Adrenal gland (tissue), 12 donors: Measurements from ENCODE around the gene PNPLA7. TPM values are rescaled to one million over a fixed set of nuclear protein-coding genes. Genes with fewer than 3 reads are reported as not detected.

ENCODE experiments used
- DNase-seq, 7 donors: peaks; one replicate each; pipeline ENCODE4 v3.0.0-alpha.2; 2019 to 2020
- H3K27ac ChIP-seq, 5 donors: fragments of 200-600 bp; sonication (generic) in 4 of 5; 1 replicate in 3 of 5; 2 replicates in 2 of 5; pipeline versions ENCODE4 v1.5.1 to v1.8.0; 2016 to 2020; ENCODE audit warnings: mild to moderate bottlenecking in 1 of 5
- H3K27me3 ChIP-seq: fragments of 200-600 bp; 2 replicates; pipeline ENCODE4 v1.8.0; 2021
- H3K36me3 ChIP-seq, 2 donors: fragments of 200-600 bp; replicated peaks in 1 of 2; 1 replicate in 1 of 2; 2 replicates in 1 of 2; pipeline versions ENCODE4 v1.5.1 to v1.8.0; 2018 to 2022
- H3K4me1 ChIP-seq, 2 donors: fragments of 200-600 bp; replicated peaks in 1 of 2; 1 replicate in 1 of 2; 2 replicates in 1 of 2; pipeline versions ENCODE4 v1.5.1 to v1.8.0; 2018 to 2021
- H3K4me3 ChIP-seq, 4 donors: fragments of 200-600 bp; sonication (generic) in 3 of 4; one replicate each; pipeline ENCODE4 v1.5.1; 2016 to 2018
- H3K9me3 ChIP-seq, 3 donors: fragments of 200-600 bp; sonication (generic) in 1 of 3; replicated peaks in 1 of 3; 1 replicate in 2 of 3; 2 replicates in 1 of 3; pipeline versions ENCODE4 v1.5.1 to v1.8.0; 2016 to 2021
- CTCF ChIP-seq, 6 experiments: fragments of 450-650 bp in 4 of 6; fragments of 200-600 bp in 2 of 6; sonication (generic) in 1 of 6; IDR thresholded peaks; 1 replicate in 5 of 6; 2 replicates in 1 of 6; pipeline versions ENCODE4 v1.5.1 to v1.8.0; 2016 to 2021; ENCODE audit warnings: antibody characterized with exemption in 6 of 6, mild to moderate bottlenecking in 2 of 6, moderate library complexity in 1 of 6
- POLR2A ChIP-seq, 2 donors: fragments of 450-650 bp; IDR thresholded peaks; one replicate each; pipeline ENCODE4 v1.6.1; 2017; ENCODE audit warnings: antibody characterized with exemption in 2 of 2, mild to moderate bottlenecking in 2 of 2, moderate library complexity in 1 of 2
- WGBS, 4 donors: extraction: QIAGEN DNeasy Blood & Tissue Kit in 2 of 4; methylation state at CpG; one replicate each; pipeline versions ENCODE4 v1.1.5 to v1.1.7; 2013 to 2017; 5-methylcytosine and 5-hydroxymethylcytosine counted together
- intact Hi-C, 2 donors: fragments of 100-400 bp; cut with DNase I; formaldehyde crosslinking; loops; one replicate each; pipeline versions ENCODE4 v1.14.1 to v1.15.0; 2022 to 2023
- polyA plus RNA-seq, 3 donors: library from polyadenylated mRNA; stranded (reverse); fragments of 200-250 nt in 2 of 3; fragments of 350-450 nt in 1 of 3; fragmentation: Illumina TruSeq in 1 of 3; extraction: RNeasy Lipid Tissue Mini Kit (QIAGEN cat#74804) in 1 of 3; gene quantifications; one replicate each; pipeline ENCODE4 v1.2.3, GENCODE V29; 2013 to 2014
- total RNA-seq, 9 donors: library from RNA; depleted of rRNA in 4 of 9; stranded (reverse); fragments of >200 nt in 4 of 9; fragments of 120-200 nt in 1 of 9; fragmentation: NEBNext Ultra II Directional in 1 of 9; extraction: Animal tissue kit (Norgen Biotek cat#: 25700) in 1 of 9; gene quantifications; one replicate each; pipeline versions ENCODE4 v1.1.0 to v1.2.4, GENCODE V29; 2013 to 2023
- donor health status: healthy with polysubstance abuse.
- donor health status: Bipolar disorder and iron deficiency.
- donor health status: DM: yes; HTN: yes; CAD: no.
- donor health status: DM: no; HTN: no; CAD: no.
- donor health status: DM: no; HTN: no; CAD: no.
- donor health status: DM: yes; HTN: yes; CAD: no.

The PNPLA7 gene
- total and polyA plus RNA-seq, 12 donors: 0.44 to 64.1 (median 10.8) TPM

- intact Hi-C loops: no loop called here
- WGBS, 4 donors: 83 to 87% (median 85%) methylated on average over 12 of the region's 12 CpGs
- TF ChIP-seq POLR2A (IDR thresholded peaks at IDR 0.05) (no peak), CTCF (IDR thresholded peaks at IDR 0.05) (no peak)
- H3K4me1 ChIP-seq: peaks cover 25 to 27% of the 10 kb centered on the region in 2 donors
- H3K36me3 ChIP-seq: peaks cover 0 to 9% of the 10 kb centered on the region in 2 donors
- H3K9me3 ChIP-seq: no peaks in the 10 kb centered on the region
- no peak overlapping the region for H3K4me3 ChIP-seq
- DNase-seq: peak in 2 of 7 donors; percentile 6 to 13
- H3K27ac ChIP-seq: peak overlapping the region in 2 of 5 donors; percentile 21 to 76
- no peaks in the 10 kb centered on the region for H3K27me3 ChIP-seq
These were observed 93.9 kb downstream of the PNPLA7 start for GRCh38 chr9:137456061-137456863.

- TF ChIP-seq CTCF (IDR thresholded peaks at IDR 0.05) (no peak), POLR2A (IDR thresholded peaks at IDR 0.05) (no peak)
- H3K4me1 ChIP-seq: peaks cover 25 to 27% of the 10 kb centered on the region in 2 donors
- H3K4me3 ChIP-seq: no peak overlapping the region
- WGBS, 4 donors: 60 to 84% (median 81%) methylated on average over 6 to 18 of the region's 18 CpGs
- no peaks in the 10 kb centered on the region for H3K9me3 ChIP-seq
- no peaks in the 10 kb centered on the region for H3K27me3 ChIP-seq
- peak overlapping the region in 1 of 5 donors; percentile 86 for H3K27ac ChIP-seq
- peak in 4 of 7 donors; percentile 8 to 22 (median 18) for DNase-seq
- intact Hi-C loops: no loop called here
- H3K36me3 ChIP-seq: peaks cover 0 to 9% of the 10 kb centered on the region in 2 donors
These were observed 94.7 kb downstream of the PNPLA7 start for GRCh38 chr9:137455359-137455991.

- TF ChIP-seq CTCF (IDR thresholded peaks at IDR 0.05) (no peak), POLR2A (IDR thresholded peaks at IDR 0.05) (no peak)
- peaks cover 0 to 9% of the 10 kb centered on the region in 2 donors for H3K36me3 ChIP-seq
- H3K27ac ChIP-seq: peak overlapping the region in 3 of 5 donors; percentile 43 to 86 (median 63)
- peak in 6 of 7 donors; percentile 54 to 74 (median 65) for DNase-seq
- 48 to 62% (median 55%) methylated on average over 20 to 30 of the region's 30 CpGs for WGBS, 4 donors
- H3K4me1 ChIP-seq: peaks cover 24 to 27% of the 10 kb centered on the region in 2 donors
- H3K27me3 ChIP-seq: no peaks in the 10 kb centered on the region
- H3K9me3 ChIP-seq: no peaks in the 10 kb centered on the region
- intact Hi-C loops: no loop called here
- peak overlapping the region in 2 of 4 donors; percentile 34 to 54 for H3K4me3 ChIP-seq
These were observed 95.4 kb downstream of the PNPLA7 start for GRCh38 chr9:137454597-137455358.
